ENCODE results near the gene METTL22.
"Not testable (repeated sequence)": the region's sequence is repeated elsewhere in the genome, so short reads cannot be mapped to it uniquely, and the experiment has no call there.

DNA sequence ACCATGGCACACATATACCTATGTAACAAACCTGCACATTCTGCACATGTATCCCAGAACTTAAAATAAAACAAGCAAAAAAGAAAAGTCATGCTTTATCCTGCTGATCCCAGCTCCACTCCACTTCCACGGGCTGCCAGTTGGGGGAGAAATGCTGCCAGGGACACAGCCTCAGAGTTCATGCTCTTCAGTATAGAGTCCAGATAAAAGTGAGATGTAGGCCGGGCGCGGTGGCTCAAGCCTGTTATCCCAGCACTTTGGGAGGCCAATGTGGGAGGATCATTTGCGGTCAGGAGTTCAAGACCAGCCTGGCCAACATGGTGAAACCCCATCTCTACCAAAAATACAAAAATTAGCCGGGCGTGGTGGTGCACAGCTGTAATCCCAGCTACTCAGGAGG is 30.5 kb downstream of the METTL22 start:
- not testable (repeated sequence) for TF ChIP-seq MAX (IDR thresholded peaks at IDR 0.05; ENCODE audit: insufficient read depth, insufficient read length); MYC (IDR thresholded peaks at IDR 0.05; ENCODE audit: low read depth, low read length); POLR2A (IDR thresholded peaks at IDR 0.05; ENCODE audit: low read depth, low read length); EZH2 (IDR thresholded peaks at IDR 0.05; ENCODE audit: borderline replicate concordance, low read depth, low read length, severe bottlenecking); FOS (IDR thresholded peaks at IDR 0.05; ENCODE audit: borderline replicate concordance, insufficient read depth, low read length); POLR2AphosphoS5 (IDR thresholded peaks at IDR 0.05; ENCODE audit: insufficient read depth, low read depth, low read length)
- TF ChIP-seq CTCF (IDR thresholded peaks at IDR 0.05; ENCODE audit: extremely low read depth in 1 of 2, insufficient read depth in 1 of 2, low read depth in 1 of 2, low read length in 2 of 2), result peak; percentile 10 to 37
